Measurements from ENCODE around the gene IRAK1.

- no peak for TF ChIP-seq CTCF (IDR thresholded peaks at IDR 0.05)
- TF ChIP-seq POLR2A (IDR thresholded peaks at IDR 0.05), result no peak
- TF ChIP-seq POLR2AphosphoS5 (IDR thresholded peaks at IDR 0.05), result no peak
- TF ChIP-seq EP300 (IDR thresholded peaks at IDR 0.05), result no peak
Observed at GRCh38 chrX:154028502-154029184, 8.9 kb upstream of the IRAK1 start.

Data from gastroesophageal sphincter (tissue), 3 donors.